GM18907 (cell line): Measurements from ENCODE around the gene MTMR3.

ENCODE experiments used
- ATAC-seq: cut with Tn5 transposase; IDR thresholded peaks from one replicate; pipeline ENCODE4 v1.9.1; 2021; ENCODE audit warnings: mild to moderate bottlenecking, moderate library complexity; ENCODE audit not compliant: unreplicated experiment

MTMR3 gene

DNA sequence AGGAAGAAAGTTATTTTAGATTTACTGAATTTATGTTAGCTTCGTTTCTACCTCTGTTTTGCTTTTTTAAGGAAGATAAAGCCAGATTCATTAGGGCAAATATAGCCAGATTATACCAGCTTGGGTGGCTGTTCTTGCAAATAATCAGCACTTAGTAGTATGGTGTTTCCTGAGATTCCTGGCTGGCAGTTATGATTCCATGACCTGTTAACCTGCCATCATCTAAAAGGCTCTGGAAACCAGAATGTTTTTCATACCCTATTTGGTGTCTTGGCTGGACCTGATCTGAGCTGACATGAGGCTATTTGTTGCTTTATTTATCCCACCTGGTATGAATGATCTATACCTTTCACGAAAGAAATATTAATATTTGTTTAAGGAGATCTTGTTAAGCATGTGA is 114.5 kb downstream of the MTMR3 start:
- ATAC-seq = no peak

DNA sequence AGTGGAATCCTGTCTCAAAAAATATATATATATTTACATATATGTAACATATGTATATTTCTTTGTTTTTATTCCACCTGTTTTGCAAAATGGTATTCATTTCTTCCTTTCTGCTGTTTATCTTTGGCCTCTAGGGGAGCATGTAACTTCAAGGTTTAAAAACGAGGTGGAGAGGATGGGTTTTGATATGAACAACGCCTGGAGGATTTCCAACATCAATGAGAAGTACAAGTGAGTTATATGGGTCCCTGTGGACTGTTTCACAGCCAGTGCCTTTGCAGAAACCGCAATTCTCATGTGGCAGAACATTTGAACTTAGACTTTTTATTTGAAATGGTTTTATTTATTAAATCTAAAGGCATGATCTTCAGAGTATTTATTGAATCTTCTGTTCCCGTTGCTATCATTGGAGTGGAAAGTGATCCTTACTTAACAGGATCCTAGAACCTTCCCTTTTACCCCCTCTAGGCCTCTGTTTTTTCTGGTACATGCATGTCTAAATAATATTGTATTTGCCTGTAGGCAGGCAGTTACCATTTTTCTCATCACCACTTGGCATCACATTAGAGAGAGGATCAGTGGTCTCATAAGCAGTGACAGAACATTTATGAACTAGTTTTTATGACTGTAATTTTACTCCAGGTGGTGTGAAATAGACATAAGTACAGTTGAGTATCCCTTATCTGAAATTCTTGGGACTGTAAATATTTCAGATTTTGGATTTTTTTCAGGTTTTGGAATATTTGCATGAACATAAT is 115.8 kb downstream of the MTMR3 start:
- ATAC-seq = no peak

DNA sequence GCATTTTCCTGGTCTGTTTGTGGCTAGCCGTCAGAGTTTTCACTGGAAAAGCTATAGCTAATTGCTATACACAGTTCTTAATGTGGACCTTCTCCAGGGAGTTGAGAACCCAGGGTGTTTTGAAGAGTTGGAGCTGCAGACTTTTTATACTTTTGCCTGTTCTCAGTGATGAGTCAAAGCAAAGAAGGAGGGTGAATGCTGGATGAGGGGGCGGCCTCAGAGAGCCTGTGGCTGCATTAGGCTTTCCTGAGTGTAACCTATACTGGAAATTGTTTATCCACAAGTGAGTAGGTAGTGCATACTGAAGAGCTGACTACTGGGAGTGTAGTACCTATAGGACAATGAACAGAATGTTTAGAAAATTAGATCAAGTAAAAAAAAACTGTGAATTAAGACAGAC is 117.6 kb downstream of the MTMR3 start:
- ATAC-seq = no peak

DNA sequence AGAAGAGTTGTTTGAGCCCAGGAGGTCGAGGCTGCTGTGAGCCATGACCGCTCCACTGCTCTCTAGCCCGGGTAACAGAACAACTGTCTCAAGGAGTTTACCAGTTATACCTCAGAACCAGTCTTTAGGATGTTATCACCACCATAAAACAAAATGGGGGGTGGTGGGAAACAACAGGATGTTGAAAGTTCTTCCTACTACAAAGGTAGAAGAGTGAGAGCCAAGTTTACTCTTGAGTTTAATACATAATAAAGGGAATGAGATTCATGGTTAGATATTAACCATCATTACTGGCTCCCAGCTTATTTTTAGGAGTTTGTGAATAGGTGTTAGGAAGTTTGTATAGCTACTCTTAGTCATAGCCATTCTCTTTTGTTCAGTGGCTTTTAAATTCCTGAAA is 118.5 kb downstream of the MTMR3 start:
- no peak for ATAC-seq

DNA sequence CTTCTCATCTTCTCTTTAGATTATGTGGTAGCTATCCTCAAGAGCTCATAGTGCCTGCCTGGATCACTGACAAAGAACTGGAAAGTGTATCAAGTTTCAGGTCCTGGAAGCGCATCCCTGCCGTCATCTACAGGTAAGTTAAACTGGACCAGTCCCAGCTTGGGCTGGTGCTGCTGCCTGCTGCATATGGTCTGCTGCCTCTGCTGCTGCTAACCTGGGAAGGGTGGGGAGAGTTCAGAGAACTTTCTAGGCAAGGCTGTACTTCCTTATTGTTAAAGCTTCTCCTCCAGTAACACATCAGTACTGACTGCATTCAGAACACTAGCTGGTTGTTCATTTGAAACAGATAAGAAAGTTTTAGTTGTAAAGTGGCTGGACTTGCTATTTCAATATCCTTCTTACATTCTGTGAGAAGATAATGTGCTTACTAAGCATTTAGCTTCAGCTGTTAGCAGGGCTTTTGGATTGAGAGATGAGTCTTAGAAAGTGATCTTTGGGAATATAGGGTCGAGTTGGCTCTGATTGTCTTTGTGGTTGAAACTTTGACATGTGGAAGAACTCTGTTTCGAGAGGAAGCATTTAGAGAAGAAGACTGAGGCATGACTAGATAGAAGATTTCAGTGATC is 120.0 kb downstream of the MTMR3 start:
- no peak for ATAC-seq

DNA sequence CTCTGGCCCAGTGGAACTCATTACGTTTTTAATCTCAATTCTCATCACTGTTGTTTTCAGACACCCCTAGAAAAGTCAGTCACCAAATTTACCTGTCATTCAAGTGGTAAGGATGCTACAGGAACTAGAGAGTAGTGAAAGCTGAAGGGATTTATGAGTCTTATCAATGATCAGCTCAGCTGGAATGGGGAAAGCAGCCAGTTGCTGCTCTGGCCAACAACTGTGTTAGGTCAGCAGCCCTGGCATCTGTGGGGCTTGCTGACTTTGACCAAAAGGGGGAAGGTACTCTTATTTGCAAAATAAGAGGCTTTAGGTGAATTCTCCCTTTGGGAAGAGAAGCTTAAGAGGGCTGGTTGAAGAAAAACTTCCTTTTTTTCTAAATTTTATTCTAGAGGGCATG is 121.1 kb downstream of the MTMR3 start:
- ATAC-seq = no peak

DNA sequence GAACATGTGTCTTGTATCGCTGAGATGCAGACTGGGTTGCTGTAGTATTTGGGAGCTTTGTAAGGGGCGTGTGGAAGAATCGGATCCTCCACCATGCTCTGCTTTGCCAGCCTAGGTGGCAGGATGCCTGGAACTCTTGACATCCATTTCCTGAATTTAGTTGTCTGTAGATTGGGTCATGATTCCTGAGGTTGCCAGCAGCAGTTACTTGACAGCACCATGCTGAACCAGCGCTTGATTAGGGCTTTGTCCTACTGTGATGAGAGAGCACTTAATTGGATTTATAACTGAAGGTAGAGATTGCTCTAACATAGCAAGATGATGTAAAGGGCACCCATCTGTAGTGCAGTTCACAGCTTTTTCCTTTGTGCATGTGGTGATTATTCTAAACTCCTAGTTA is 121.7 kb downstream of the MTMR3 start:
- ATAC-seq = no peak

DNA sequence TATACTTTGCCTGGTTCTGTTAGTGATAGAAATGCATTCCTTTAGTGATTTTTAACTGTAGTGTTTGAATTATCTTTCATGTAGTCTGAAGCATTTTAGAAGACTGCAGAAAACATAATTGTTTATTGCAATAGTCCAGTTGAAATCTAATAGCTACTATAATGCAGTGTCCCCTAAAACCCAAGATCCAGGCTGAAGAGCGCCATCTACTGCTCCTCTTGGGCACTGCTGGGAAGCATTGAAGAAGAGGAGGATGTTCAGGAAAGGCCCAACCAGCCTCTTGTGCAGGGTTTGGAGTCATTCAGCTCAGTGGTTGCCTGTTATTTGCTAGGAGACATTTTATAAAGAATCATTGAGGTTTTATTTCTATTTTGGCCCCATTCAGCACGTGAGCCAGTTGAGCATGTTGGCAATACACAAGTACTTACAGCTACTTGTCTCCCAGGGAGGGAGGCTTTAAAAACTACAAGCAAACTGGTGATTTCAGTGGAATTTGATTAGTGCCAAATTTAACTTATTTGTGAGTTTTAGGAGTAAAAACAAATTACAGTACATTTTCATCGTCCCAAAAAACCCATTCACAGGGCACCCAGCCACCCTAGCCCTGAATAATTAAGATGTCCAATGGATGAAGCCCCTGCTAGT is 122.4 kb downstream of the MTMR3 start:
- ATAC-seq = no peak

DNA sequence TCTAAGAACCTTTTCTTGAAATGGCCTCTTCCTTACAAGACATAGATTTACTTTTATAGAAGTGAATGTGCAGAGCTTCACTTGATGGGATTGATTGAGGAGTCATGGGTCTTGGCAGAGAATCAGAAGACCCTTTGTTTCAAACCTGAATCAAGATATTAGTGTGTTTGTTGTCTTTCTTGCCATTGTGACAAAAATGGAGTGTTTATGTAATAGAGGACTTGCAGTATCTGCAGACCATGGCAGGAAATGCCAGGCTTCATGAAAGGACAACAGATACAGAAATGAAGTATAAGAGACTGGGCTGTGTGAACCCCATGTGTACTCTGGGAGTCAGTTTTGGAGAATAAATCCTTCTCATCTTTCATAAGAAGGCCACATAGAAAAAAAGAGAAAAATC is 124.4 kb downstream of the MTMR3 start:
- ATAC-seq = no peak

DNA sequence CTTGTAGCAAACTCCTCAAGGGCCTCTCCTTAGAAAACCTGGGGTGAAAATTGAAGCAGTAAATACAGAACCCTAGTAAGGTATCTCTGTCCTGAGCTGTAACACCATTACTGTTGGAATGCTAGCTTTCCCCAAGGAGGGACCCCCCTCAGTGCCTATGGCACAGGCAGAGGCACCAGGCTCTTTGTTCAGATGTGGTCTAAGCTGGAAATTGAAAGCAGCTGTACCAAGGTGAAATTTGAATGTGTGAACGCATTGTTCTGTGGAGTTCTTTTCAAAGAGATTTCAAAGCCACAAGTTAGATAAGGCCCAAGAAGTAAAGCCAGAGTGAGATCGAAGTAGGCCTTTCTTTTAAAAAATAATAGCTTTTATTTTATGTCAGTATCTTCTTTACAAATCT is 125.4 kb downstream of the MTMR3 start:
- no peak for ATAC-seq

DNA sequence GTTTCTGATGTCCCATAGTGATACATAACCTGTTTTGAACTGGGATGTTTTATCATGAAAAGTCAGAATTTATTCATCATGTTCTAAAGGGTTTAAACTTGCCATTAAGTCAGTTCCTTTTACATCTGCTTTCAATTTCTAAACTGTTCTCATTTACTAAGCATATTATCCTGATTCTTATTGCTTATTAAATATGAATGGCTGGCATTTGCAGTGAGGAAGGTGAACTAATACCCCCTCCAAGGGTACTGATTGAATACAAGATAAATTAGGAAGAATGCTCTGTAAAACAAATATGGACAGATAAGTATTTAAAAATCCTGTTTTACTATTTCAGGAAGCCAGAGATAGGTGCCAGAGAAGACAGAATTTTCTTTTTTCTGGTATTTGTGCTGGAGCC is 126.5 kb downstream of the MTMR3 start:
- ATAC-seq = no peak

DNA sequence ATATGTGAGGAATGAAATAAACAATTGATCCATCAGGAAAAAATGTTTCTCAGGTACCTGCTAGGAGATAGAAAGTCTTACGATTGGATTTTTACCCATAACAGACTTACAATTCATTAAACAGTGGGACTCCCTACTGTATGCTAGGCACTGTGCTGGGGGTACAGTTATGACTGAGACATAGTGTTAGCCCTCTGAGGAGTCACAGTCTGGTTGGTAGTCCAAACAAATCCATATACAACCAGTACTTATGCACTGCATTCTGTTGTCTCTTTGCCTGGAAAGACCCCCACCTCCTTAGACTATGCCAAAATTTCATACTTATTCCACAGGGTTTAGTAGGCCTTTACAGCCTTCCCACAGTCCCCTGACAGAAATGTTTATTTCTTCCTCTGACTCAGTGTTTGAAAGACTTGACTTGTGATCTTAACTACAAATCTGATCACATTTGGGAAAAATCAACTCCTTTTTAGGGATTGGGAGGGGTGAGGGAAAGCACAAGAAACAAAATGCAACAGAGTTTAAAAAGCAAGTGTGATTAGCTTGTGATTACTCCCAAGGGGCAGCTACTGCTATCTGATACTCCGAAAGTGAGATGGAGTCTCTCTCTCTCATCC is 127.9 kb downstream of the MTMR3 start:
- no peak for ATAC-seq

DNA sequence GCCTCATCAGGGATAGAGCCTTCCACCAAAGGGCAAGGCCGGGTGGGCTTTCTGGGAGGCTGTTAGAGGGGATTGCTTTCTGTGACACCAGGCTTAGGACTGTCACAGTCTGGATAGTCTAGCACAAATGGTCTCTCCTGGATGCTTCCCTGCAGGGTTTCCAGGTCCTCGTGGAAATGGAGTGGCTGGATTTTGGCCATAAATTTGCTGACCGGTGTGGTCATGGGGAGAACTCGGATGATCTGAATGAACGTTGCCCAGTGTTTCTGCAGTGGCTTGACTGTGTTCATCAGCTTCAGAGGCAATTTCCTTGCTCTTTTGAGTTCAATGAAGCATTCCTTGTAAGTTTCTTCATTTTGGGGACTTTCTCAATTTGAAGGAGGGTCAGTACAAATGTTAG is 130.2 kb downstream of the MTMR3 start:
- ATAC-seq = no peak

DNA sequence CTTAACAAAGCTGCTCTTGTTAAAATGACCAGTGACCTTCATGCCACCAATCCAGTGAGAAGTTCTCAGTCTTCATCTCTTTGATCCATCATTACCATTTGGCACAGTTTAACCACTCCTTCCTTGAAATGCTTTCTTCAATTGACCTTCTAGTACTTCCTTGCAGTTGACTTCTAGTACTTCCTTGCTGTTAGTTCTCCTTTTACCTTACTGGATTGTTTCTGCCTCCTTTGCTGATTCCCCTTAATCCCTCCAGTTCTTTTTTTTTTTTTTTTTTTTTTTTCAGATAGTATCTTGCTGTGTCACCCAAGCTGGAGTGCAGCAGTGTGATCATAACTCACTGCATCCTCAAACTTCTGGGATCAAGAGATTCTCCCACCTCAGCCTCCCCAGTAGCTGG is 131.3 kb downstream of the MTMR3 start:
- ATAC-seq = no peak

DNA sequence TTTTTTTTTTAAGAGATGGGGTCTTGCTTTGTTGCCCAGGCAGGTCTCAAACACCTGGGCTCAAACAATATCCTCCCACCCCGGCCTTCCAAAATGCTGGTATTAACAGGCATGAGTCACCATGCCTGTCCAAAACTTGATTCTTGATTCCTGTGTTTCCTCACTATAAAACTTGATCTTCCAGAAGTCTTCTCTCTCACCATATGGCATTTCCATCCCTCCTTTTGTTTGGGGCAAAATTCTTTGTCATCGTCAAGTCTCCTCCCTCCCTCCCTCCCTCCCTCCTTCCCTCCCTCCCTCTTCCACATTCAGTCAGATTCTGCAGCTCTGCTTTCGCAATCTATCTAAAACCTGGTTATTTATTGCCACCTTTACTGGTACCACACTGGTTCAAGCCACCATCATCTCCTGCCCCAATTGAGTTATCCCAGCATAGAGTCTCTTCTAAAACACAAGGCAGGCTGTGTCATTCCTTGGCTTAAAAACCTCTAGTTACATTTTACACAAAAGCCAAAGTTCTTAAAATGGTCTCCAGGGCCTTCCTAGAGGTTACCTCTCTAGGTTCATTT is 132.3 kb downstream of the MTMR3 start:
- ATAC-seq = no peak

DNA sequence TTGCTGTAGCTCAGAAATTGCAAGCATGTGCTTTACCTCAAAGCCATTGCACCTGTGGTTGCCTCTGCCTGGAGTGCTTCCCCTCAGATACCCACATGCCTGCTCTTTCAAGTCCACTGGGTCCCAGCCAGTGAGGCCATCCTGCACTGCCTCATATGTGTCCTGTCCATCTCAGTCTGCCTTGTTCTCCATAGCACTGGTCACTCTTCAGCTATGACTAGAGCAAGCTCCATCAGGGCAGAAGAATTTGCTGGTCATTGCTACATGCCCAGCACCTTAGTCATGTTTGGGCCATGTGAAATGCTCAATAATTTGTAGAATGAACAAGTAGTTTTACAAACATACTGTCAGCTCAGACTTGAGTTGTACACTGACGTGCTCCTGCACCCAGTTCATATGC is 132.9 kb downstream of the MTMR3 start:
- ATAC-seq = no peak

DNA sequence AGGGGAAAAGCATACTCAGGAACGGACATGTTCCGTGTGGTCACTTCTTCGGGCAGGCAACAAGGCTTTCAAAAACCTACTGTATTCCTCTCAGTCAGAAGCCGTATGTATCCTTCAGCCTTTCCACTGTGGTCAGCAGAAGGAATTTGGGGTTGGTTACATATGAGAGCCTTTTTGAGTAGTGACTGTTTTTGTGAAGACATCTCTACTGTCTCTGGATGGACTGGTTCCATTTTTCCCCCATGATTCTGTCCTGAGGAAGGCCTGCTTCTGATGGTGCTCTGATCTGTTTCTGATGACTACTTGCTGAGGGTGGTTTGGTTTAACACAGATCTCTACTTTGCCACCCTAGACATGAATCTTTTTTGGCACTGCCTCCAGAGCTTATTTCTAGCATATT is 133.6 kb downstream of the MTMR3 start:
- no peak for ATAC-seq

DNA sequence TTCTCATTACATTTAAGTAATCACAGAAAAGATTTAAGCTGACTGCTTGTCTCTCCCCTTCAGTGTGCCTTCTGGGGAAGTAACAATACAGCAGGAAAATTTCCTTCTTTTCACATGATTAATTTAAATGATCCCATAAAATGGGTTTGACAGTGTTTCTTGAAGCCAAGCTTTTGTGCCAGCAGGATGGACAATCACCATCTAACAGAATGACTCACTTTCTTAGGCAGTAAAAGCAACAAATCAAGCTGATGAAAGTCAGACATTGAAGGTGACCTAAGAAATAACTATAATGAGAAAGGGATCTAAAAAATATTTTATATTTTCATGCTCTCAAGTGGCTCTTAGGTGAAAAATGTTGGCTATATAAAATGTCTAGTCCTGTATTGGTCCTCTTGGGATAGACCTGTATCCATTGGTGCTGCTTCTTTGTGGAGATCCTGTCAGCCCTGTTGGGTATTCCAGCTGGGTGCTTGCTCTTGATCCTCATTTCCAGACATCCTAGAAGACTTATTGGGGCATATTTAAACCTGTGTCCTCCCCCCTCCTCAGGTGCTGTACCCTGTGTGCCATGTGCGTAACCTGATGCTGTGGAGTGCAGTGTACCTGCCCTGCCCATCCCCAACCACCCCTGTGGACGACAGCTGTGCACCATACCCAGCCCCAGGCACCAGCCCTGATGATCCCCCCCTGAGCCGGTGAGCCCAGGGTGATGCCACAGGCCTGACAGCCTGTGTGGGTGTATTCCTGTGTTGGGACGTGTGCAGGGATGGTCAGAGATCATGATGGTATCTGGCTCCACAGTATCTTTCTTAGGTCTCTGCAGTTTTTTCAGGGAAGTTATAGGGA is 134.6 kb downstream of the MTMR3 start:
- no peak for ATAC-seq

DNA sequence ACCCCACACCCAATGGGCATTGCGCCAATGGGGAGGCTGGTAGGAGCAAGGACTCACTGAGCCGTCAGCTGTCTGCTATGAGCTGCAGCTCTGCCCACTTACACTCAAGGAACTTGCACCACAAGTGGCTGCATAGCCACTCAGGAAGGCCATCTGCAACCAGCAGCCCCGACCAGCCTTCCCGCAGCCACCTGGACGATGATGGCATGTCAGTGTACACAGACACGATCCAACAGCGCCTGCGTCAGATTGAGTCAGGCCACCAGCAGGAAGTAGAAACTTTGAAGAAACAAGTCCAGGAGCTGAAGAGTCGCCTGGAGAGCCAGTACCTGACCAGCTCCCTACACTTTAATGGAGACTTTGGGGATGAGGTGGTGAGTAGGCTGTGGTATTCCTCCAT is 137.5 kb downstream of the MTMR3 start:
- ATAC-seq = no peak

DNA sequence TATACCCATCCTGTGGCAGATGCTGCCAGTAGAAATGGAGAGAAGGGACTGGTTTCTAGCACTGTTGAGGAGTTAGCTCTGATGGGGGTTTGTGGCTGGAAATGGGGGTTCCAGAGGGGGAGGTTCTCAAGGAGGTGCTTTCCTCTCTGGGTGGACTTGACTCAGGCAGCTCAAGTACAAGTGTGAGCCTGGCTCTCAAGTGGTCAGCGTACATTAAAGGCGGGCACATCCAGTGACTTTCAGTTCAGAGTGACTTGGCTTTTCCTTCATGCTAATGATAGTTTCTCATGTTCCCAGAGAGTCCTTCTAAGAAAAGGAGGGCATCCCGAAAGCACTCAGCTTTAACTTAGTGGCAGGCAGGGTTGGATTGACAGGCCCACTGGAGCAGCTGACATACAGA is 138.4 kb downstream of the MTMR3 start:
- ATAC-seq = no peak
